H1 (cell line): Measurements from ENCODE around the gene TCF20. TPM values are rescaled to one million over a fixed set of nuclear protein-coding genes. Genes with fewer than 3 reads are reported as not detected.

Source experiments
- ASH2L ChIP-seq: fragments of 200-600, 300-600 bp; sonication (generic); IDR thresholded peaks from one replicate; pipeline ENCODE4 v1.7.1; 2017; ENCODE audit warnings: low read length
- CBX8 ChIP-seq: fragments of 300-800, 300-1000 bp; sonication (generic); IDR thresholded peaks from 2 replicates; pipeline ENCODE4 v1.7.1; 2016; ENCODE audit warnings: low read depth, low read length, borderline replicate concordance
- CEBPB ChIP-seq: IDR thresholded peaks from 2 replicates; pipeline ENCODE4 v1.6.1; 2012; ENCODE audit warnings: low read depth, low read length
- E2F6 ChIP-seq: IDR thresholded peaks from 2 replicates; pipeline ENCODE4 v1.6.1; 2012; ENCODE audit warnings: inconsistent platforms
- KDM4A ChIP-seq: IDR thresholded peaks from one replicate; pipeline ENCODE4 v1.7.1; 2012; ENCODE audit warnings: low read depth, mild to moderate bottlenecking, moderate library complexity, low read length, inconsistent platforms; ENCODE audit not compliant: severe bottlenecking
- PHF8 ChIP-seq: fragments of 200-600 bp; sonication (generic); conservative IDR thresholded peaks from 2 replicates; pipeline ENCODE4 v1.7.1; 2012; ENCODE audit warnings: low read depth, mild to moderate bottlenecking, inconsistent platforms, low read length, moderate library complexity
- RNF2 ChIP-seq: fragments of 200-900, 300-1000 bp; sonication (generic); IDR thresholded peaks from 2 replicates; pipeline ENCODE4 v1.7.1; 2016; ENCODE audit warnings: borderline replicate concordance, low read depth, mild to moderate bottlenecking, antibody characterized with exemption, low read length; ENCODE audit not compliant: poor library complexity, severe bottlenecking; ENCODE audit errors: missing control alignments
- SIN3A ChIP-seq, 2 experiments: IDR thresholded peaks in 1 of 2; conservative IDR thresholded peaks in 1 of 2; 2 replicates each; pipeline ENCODE4 v1.6.1; 2011 to 2012; ENCODE audit warnings: low read length in 2 of 2, improper control_type of control experiment in 1 of 2, low read depth in 1 of 2, mild to moderate bottlenecking in 1 of 2
- polyA plus RNA-seq, 7 experiments: library from polyadenylated mRNA; depleted of rRNA in 3 of 7; stranded (reverse) in 5 of 7; unstranded in 2 of 7; fragments of >200 nt in 5 of 7; fragments of 200-250 nt in 2 of 7; gene quantifications; 1 replicate in 5 of 7; 2 replicates in 1 of 7; 4 replicates in 1 of 7; pipeline versions ENCODE4 v1.2.1 to v1.2.3, GENCODE V29; 2011 to 2013; ENCODE audit warnings: missing spikeins in 2 of 7, mixed read lengths in 2 of 7
- total RNA-seq: library from RNA; stranded (reverse); fragmentation: NEBNext Ultra II Directional; extraction: Animal tissue kit (Norgen Biotek cat#: 25700); gene quantifications from 2 replicates; pipeline ENCODE4 v1.2.1, GENCODE V29; 2021
- TF ChIP-seq, protein P1 (sequence below), 3 experiments: IDR thresholded peaks; 1 replicate in 2 of 3; 2 replicates in 1 of 3; pipeline versions ENCODE4 v1.5.1 to v1.6.1; 2011; ENCODE audit warnings: low read length in 3 of 3, mild to moderate bottlenecking in 3 of 3, inconsistent platforms in 2 of 3, low read depth in 1 of 3, moderate library complexity in 1 of 3; ENCODE audit not compliant: insufficient read depth in 1 of 3; ENCODE audit errors: control extremely low read depth in 1 of 3

Gene TCF20
- total and polyA plus RNA-seq, 2 of the 8 experiments (the other 6 are each of a cell fraction or from before 2014, with no cell fraction given) = 22.0 to 79.8 TPM

GRCh38 chr22:42269432-42270175 lies 849 bp downstream of the TCF20 start (continued):
- TF ChIP-seq CBX8 = no peak
- TF ChIP-seq RNF2 = no peak
- TF ChIP-seq KDM4A = peak; percentile 47
- TF ChIP-seq CEBPB = no peak
- TF ChIP-seq PHF8 = peak; percentile 36; the same call in 1 of the 2 replicates
- TF ChIP-seq SIN3A (conservative IDR thresholded peaks at IDR 0.05 in 1 of 2, IDR thresholded peaks at IDR 0.05 in 1 of 2; ENCODE audit: low read depth in 1 of 2, low read length in 2 of 2) = peak in 1 of 2 experiments; percentile 72; a peak in 2 of 4 replicates
- peak; percentile 44 for TF ChIP-seq ASH2L
- TF ChIP-seq E2F6 = peak; percentile 61; the same call in 1 of the 2 replicates
- TF ChIP-seq, protein P1, sequence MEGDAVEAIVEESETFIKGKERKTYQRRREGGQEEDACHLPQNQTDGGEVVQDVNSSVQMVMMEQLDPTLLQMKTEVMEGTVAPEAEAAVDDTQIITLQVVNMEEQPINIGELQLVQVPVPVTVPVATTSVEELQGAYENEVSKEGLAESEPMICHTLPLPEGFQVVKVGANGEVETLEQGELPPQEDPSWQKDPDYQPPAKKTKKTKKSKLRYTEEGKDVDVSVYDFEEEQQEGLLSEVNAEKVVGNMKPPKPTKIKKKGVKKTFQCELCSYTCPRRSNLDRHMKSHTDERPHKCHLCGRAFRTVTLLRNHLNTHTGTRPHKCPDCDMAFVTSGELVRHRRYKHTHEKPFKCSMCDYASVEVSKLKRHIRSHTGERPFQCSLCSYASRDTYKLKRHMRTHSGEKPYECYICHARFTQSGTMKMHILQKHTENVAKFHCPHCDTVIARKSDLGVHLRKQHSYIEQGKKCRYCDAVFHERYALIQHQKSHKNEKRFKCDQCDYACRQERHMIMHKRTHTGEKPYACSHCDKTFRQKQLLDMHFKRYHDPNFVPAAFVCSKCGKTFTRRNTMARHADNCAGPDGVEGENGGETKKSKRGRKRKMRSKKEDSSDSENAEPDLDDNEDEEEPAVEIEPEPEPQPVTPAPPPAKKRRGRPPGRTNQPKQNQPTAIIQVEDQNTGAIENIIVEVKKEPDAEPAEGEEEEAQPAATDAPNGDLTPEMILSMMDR (IDR thresholded peaks at IDR 0.05; ENCODE audit: control extremely low read depth in 1 of 3, insufficient read depth in 1 of 3, low read depth in 1 of 3, low read length in 3 of 3) = peak; percentile 7 to 41 (median 11); a peak in 3 of 4 replicates
